Measurements from ENCODE around the gene ASPA. TPM values are rescaled to one million over a fixed set of nuclear protein-coding genes. Genes with fewer than 3 reads are reported as not detected.

Gene ASPA
- total and polyA plus RNA-seq, 4 experiments from 2014 or later: not detected

- CTCF ChIA-PET (ENCODE audit: partially characterized antibody): no interaction called here
- no peaks in the 10 kb centered on the region for H3K4me1 ChIP-seq (ENCODE audit: insufficient read depth, low read length)
- no peak overlapping the region for H3K27ac ChIP-seq (ENCODE audit: low read depth, low read length)
- H3K4me3 Mint-ChIP-seq: no peak overlapping the region
- H3K9me3 Mint-ChIP-seq: no peaks in the 10 kb centered on the region
- H3K36me3 Mint-ChIP-seq: no peaks in the 10 kb centered on the region
- H3K4me3 ChIP-seq (ENCODE audit: low read length in 2 of 2): no peak overlapping the region
- DNase-seq: no peak
- no peaks in the 10 kb centered on the region for H3K4me1 Mint-ChIP-seq
- no peaks in the 10 kb centered on the region for H3K36me3 ChIP-seq (ENCODE audit: insufficient read depth, low read length)
- peaks cover 19 to 34% of the 10 kb centered on the region in 2 donors for H3K27me3 Mint-ChIP-seq
- H3K9me3 ChIP-seq (ENCODE audit: control insufficient read depth in 1 of 2, low read length in 2 of 2): no peaks in the 10 kb centered on the region
- intact Hi-C loops (cut with micrococcal nuclease): no loop called here
- H3K27ac Mint-ChIP-seq: no peak overlapping the region
- POLR2A ChIA-PET (ENCODE audit: partially characterized antibody): no interaction called here
- no peaks in the 10 kb centered on the region for H3K27me3 ChIP-seq (ENCODE audit: insufficient read depth, low read length)
Measured at GRCh38 chr17:3485481-3486068, 9.8 kb downstream of the ASPA start.

GRCh38 chr17:3497101-3497500 is 21.3 kb downstream of the ASPA start:
- H3K36me3 Mint-ChIP-seq: no peaks in the 10 kb centered on the region
- POLR2A ChIA-PET (ENCODE audit: partially characterized antibody): no interaction called here

DNA sequence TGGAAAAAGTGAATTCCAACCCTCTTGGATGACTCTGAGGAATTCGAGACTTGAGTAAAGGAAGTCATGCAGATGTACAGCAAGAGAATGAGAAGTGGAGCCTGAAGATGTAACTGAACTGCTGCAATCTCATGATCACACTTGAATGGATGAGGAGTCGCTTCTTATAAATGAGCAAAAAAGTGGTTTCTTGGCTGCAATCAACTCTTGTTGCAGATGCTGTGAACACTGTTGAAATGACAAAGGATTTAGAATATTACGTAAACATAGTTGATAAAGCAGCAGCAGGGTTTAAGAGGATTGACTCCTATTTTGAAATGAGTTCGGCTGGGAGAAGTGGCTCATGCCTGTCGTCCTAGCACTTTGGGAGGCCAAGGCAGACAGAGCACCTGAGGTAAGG is 25.5 kb downstream of the ASPA start:
- Mint-ChIP-seq H3K9me3 (no peaks in the 10 kb centered on the region), H3K27ac (no peak overlapping the region), H3K4me3 (no peak overlapping the region), H3K36me3 (no peaks in the 10 kb centered on the region), H3K4me1 (no peaks in the 10 kb centered on the region), H3K27me3 (peaks cover 4 to 13% of the 10 kb centered on the region in 2 donors)
- intact Hi-C loops (cut with micrococcal nuclease): no loop called here
- Histone ChIP-seq H3K4me3 (ENCODE audit: low read length in 2 of 2) (no peak overlapping the region), H3K27me3 (ENCODE audit: insufficient read depth, low read length) (no peaks in the 10 kb centered on the region), H3K36me3 (ENCODE audit: insufficient read depth, low read length) (no peaks in the 10 kb centered on the region), H3K4me1 (ENCODE audit: insufficient read depth, low read length) (no peaks in the 10 kb centered on the region), H3K27ac (ENCODE audit: low read depth, low read length) (no peak overlapping the region), H3K9me3 (ENCODE audit: control insufficient read depth in 1 of 2, low read length in 2 of 2) (no peaks in the 10 kb centered on the region)
- POLR2A ChIA-PET (ENCODE audit: partially characterized antibody): no interaction called here
- CTCF ChIA-PET (ENCODE audit: partially characterized antibody): no interaction called here
- no peak for DNase-seq

More at GRCh38 chr17:3497101-3497500, 21.3 kb downstream of the ASPA start:
- Mint-ChIP-seq H3K4me1 (no peaks in the 10 kb centered on the region), H3K9me3 (peaks cover 0 to 3% (median 0%) of the 10 kb centered on the region in 8 donors), H3K27ac (no peak overlapping the region), H3K4me3 (no peak overlapping the region), H3K27me3 (peaks cover 5 to 11% of the 10 kb centered on the region in 2 donors)
- Histone ChIP-seq H3K4me1 (ENCODE audit: insufficient read depth, low read length) (no peaks in the 10 kb centered on the region), H3K27ac (ENCODE audit: low read depth, low read length) (no peak overlapping the region), H3K9me3 (ENCODE audit: control insufficient read depth in 1 of 2, low read length in 2 of 2) (no peaks in the 10 kb centered on the region), H3K27me3 (ENCODE audit: insufficient read depth, low read length) (no peaks in the 10 kb centered on the region), H3K36me3 (ENCODE audit: insufficient read depth, low read length) (no peaks in the 10 kb centered on the region), H3K4me3 (ENCODE audit: low read length in 2 of 2) (no peak overlapping the region)
- CTCF ChIA-PET (ENCODE audit: partially characterized antibody): no interaction called here
- intact Hi-C loops (cut with micrococcal nuclease): no loop called here
- DNase-seq: no peak

- Histone ChIP-seq H3K4me3 (ENCODE audit: low read length in 2 of 2) (no peak overlapping the region), H3K9me3 (ENCODE audit: control insufficient read depth in 1 of 2, low read length in 2 of 2) (no peaks in the 10 kb centered on the region), H3K27ac (ENCODE audit: low read depth, low read length) (no peak overlapping the region), H3K27me3 (ENCODE audit: insufficient read depth, low read length) (no peaks in the 10 kb centered on the region), H3K4me1 (ENCODE audit: insufficient read depth, low read length) (no peaks in the 10 kb centered on the region), H3K36me3 (ENCODE audit: insufficient read depth, low read length) (no peaks in the 10 kb centered on the region)
- peaks cover 8 to 13% of the 10 kb centered on the region in 2 donors for H3K27me3 Mint-ChIP-seq
- intact Hi-C loops (cut with micrococcal nuclease): no loop called here
- ChIA-PET POLR2A (ENCODE audit: partially characterized antibody) (no interaction called here), CTCF (ENCODE audit: partially characterized antibody) (no interaction called here)
- H3K9me3 Mint-ChIP-seq: peaks cover 0 to 2% (median 0%) of the 10 kb centered on the region in 8 donors
- H3K4me3 Mint-ChIP-seq: no peak overlapping the region
- no peak for DNase-seq
- H3K27ac Mint-ChIP-seq: no peak overlapping the region
- no peaks in the 10 kb centered on the region for H3K4me1 Mint-ChIP-seq
- no peaks in the 10 kb centered on the region for H3K36me3 Mint-ChIP-seq
Measured at GRCh38 chr17:3502466-3502865, 26.7 kb downstream of the ASPA start.

DNA sequence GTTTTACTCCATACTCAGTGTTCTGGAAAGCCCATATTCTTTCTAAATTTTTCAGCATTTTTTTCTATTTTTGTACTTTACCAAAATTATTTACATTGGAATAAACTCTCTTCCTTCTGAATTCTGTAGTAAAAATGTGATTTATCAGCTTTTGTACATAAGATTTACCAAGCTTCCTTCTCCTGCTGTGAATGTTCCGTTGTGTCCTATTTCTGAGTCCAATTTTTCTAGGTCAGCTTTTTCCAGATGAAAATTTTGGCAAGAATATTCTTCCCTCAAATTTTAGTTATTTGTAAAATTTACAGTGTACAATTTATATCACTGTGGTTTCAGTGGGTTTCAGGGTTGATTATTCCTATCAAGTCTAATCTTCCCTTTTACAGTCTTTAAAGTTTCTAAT is 27.5 kb downstream of the ASPA start:
- no peaks in the 10 kb centered on the region for H3K4me1 Mint-ChIP-seq
- peaks cover 8 to 13% of the 10 kb centered on the region in 2 donors for H3K27me3 Mint-ChIP-seq
- peaks cover 0 to 3% (median 0%) of the 10 kb centered on the region in 8 donors for H3K9me3 Mint-ChIP-seq
- no peak overlapping the region for H3K4me3 Mint-ChIP-seq
- H3K27ac ChIP-seq (ENCODE audit: low read depth, low read length): no peak overlapping the region
- H3K27me3 ChIP-seq (ENCODE audit: insufficient read depth, low read length): no peaks in the 10 kb centered on the region
- intact Hi-C loops (cut with micrococcal nuclease): no loop called here
- H3K27ac Mint-ChIP-seq: no peak overlapping the region
- CTCF ChIA-PET (ENCODE audit: partially characterized antibody): no interaction called here
- H3K4me3 ChIP-seq (ENCODE audit: low read length in 2 of 2): no peak overlapping the region
- no peaks in the 10 kb centered on the region for H3K9me3 ChIP-seq (ENCODE audit: control insufficient read depth in 1 of 2, low read length in 2 of 2)
- no peak for DNase-seq
- no peaks in the 10 kb centered on the region for H3K36me3 Mint-ChIP-seq
- POLR2A ChIA-PET (ENCODE audit: partially characterized antibody): no interaction called here
- H3K36me3 ChIP-seq (ENCODE audit: insufficient read depth, low read length): no peaks in the 10 kb centered on the region
- H3K4me1 ChIP-seq (ENCODE audit: insufficient read depth, low read length): no peaks in the 10 kb centered on the region

- no peaks in the 10 kb centered on the region for H3K36me3 Mint-ChIP-seq
- no peaks in the 10 kb centered on the region for H3K4me1 Mint-ChIP-seq
- POLR2A ChIA-PET (ENCODE audit: partially characterized antibody): no interaction called here
- intact Hi-C loops (cut with micrococcal nuclease): no loop called here
- no peaks in the 10 kb centered on the region for H3K27me3 ChIP-seq (ENCODE audit: insufficient read depth, low read length)
- no peaks in the 10 kb centered on the region for H3K4me1 ChIP-seq (ENCODE audit: insufficient read depth, low read length)
- no peaks in the 10 kb centered on the region for H3K36me3 ChIP-seq (ENCODE audit: insufficient read depth, low read length)
- DNase-seq: no peak
- peaks cover 0 to 10% (median under 1%) of the 10 kb centered on the region in 8 donors for H3K9me3 Mint-ChIP-seq
- no peak overlapping the region for H3K27ac ChIP-seq (ENCODE audit: low read depth, low read length)
- no peak overlapping the region for H3K27ac Mint-ChIP-seq
- peaks cover 8 to 13% of the 10 kb centered on the region in 2 donors for H3K27me3 Mint-ChIP-seq
- CTCF ChIA-PET (ENCODE audit: partially characterized antibody): no interaction called here
- H3K4me3 Mint-ChIP-seq: no peak overlapping the region
- no peak overlapping the region for H3K4me3 ChIP-seq (ENCODE audit: low read length in 2 of 2)
- no peaks in the 10 kb centered on the region for H3K9me3 ChIP-seq (ENCODE audit: control insufficient read depth in 1 of 2, low read length in 2 of 2)
Measured at GRCh38 chr17:3505008-3505407, 29.2 kb downstream of the ASPA start.

DNA sequence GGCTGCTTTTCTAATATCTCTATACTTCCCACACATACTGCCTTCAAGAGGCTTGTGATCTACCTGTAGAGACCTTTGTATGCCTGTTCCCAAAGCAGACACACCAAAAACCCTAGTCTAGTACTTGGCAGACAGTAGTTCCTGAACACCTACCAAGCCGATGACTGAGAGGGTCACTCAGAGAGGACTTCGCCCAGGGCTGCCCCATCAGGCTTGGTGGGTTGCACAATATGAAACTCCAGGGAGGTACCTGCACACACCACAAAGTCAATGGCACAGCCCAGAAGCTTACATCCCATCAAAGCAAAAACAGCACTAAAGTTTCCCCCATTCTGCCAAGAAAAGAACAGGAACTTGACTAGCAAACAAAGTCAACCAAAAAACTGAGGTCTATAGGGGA is 30.3 kb downstream of the ASPA start:
- no peak for DNase-seq
- Histone ChIP-seq H3K9me3 (ENCODE audit: control insufficient read depth in 1 of 2, low read length in 2 of 2) (no peaks in the 10 kb centered on the region), H3K36me3 (ENCODE audit: insufficient read depth, low read length) (no peaks in the 10 kb centered on the region), H3K27me3 (ENCODE audit: insufficient read depth, low read length) (no peaks in the 10 kb centered on the region), H3K27ac (ENCODE audit: low read depth, low read length) (no peak overlapping the region), H3K4me1 (ENCODE audit: insufficient read depth, low read length) (no peaks in the 10 kb centered on the region), H3K4me3 (ENCODE audit: low read length in 2 of 2) (no peak overlapping the region)
- ChIA-PET CTCF (ENCODE audit: partially characterized antibody) (no interaction called here), POLR2A (ENCODE audit: partially characterized antibody) (no interaction called here)
- Mint-ChIP-seq H3K4me3 (no peak overlapping the region), H3K27me3 (peaks cover 8 to 13% of the 10 kb centered on the region in 2 donors), H3K36me3 (no peaks in the 10 kb centered on the region), H3K4me1 (no peaks in the 10 kb centered on the region), H3K9me3 (peaks cover 0 to 10% (median under 1%) of the 10 kb centered on the region in 8 donors), H3K27ac (no peak overlapping the region)
- intact Hi-C loops (cut with micrococcal nuclease): no loop called here

GRCh38 chr17:3507071-3507470 is 31.3 kb downstream of the ASPA start:
- POLR2A ChIA-PET (ENCODE audit: partially characterized antibody): no interaction called here
- Histone ChIP-seq H3K36me3 (ENCODE audit: insufficient read depth, low read length) (no peaks in the 10 kb centered on the region), H3K4me1 (ENCODE audit: insufficient read depth, low read length) (no peaks in the 10 kb centered on the region), H3K27me3 (ENCODE audit: insufficient read depth, low read length) (no peaks in the 10 kb centered on the region), H3K27ac (ENCODE audit: low read depth, low read length) (no peak overlapping the region), H3K9me3 (ENCODE audit: control insufficient read depth in 1 of 2, low read length in 2 of 2) (no peaks in the 10 kb centered on the region), H3K4me3 (ENCODE audit: low read length in 2 of 2) (no peak overlapping the region)
- H3K36me3 Mint-ChIP-seq: no peaks in the 10 kb centered on the region
- peaks cover 8 to 13% of the 10 kb centered on the region in 2 donors for H3K27me3 Mint-ChIP-seq
- no peak for DNase-seq
- H3K9me3 Mint-ChIP-seq: peaks cover 0 to 10% (median 2%) of the 10 kb centered on the region in 8 donors
- H3K4me1 Mint-ChIP-seq: no peaks in the 10 kb centered on the region
- CTCF ChIA-PET (ENCODE audit: partially characterized antibody): no interaction called here
- no peak overlapping the region for H3K4me3 Mint-ChIP-seq
- H3K27ac Mint-ChIP-seq: no peak overlapping the region
- intact Hi-C loops (cut with micrococcal nuclease): no loop called here
